HepG2 (cell line): ENCODE measurements around the gene ACSS3. TPM values are rescaled to one million over a fixed set of nuclear protein-coding genes. Genes with fewer than 3 reads are reported as not detected.

Source experiments
- ARNTL ChIP-seq: sonication (generic); formaldehyde crosslinking; IDR thresholded peaks from 2 replicates; pipeline ENCODE4 v1.4.0; 2020; ENCODE audit warnings: mild to moderate bottlenecking, missing genetic modification reagents
- CEBPB ChIP-seq: IDR thresholded peaks from 2 replicates; pipeline ENCODE4 v1.6.1; 2011; ENCODE audit warnings: low read depth, low read length, improper control_type of control experiment, borderline replicate concordance
- CREB3 ChIP-seq: sonication (generic); formaldehyde crosslinking; IDR thresholded peaks from 2 replicates; pipeline ENCODE4 v1.5.0; 2020; ENCODE audit warnings: missing genetic modification reagents
- ELF3 ChIP-seq: IDR thresholded peaks from 2 replicates; pipeline ENCODE4 v1.6.1; 2016; ENCODE audit warnings: missing genetic modification reagents, missing compliant biosample characterization
- ELF4 ChIP-seq: sonication (generic); formaldehyde crosslinking; IDR thresholded peaks from 2 replicates; pipeline ENCODE4 v1.5.0; 2020; ENCODE audit warnings: missing genetic modification reagents, mild to moderate bottlenecking, moderate library complexity, borderline replicate concordance
- GPN1 ChIP-seq: sonication (generic); formaldehyde crosslinking; IDR thresholded peaks from 2 replicates; pipeline ENCODE4 v1.5.1; 2020; ENCODE audit warnings: missing genetic modification reagents, borderline replicate concordance
- HES4 ChIP-seq: sonication (generic); formaldehyde crosslinking; IDR thresholded peaks from 2 replicates; pipeline ENCODE4 v1.9.0; 2021; ENCODE audit warnings: mild to moderate bottlenecking, missing genetic modification reagents, borderline replicate concordance
- HMG20A ChIP-seq: IDR thresholded peaks from 2 replicates; pipeline ENCODE4 v1.6.1; 2016; ENCODE audit warnings: borderline replicate concordance
- HMG20B ChIP-seq: conservative IDR thresholded peaks from 2 replicates; pipeline ENCODE4 v1.6.1; 2016; ENCODE audit warnings: missing genetic modification reagents, missing compliant biosample characterization
- HOXA3 ChIP-seq: sonication (generic); formaldehyde crosslinking; IDR thresholded peaks from 2 replicates; pipeline ENCODE4 v1.5.0; 2020; ENCODE audit warnings: missing genetic modification reagents
- ISX ChIP-seq: sonication (generic); formaldehyde crosslinking; conservative IDR thresholded peaks from 2 replicates; pipeline ENCODE4 v1.5.0; 2020; ENCODE audit warnings: missing genetic modification reagents
- MATR3 ChIP-seq: sonication (generic); formaldehyde crosslinking; IDR thresholded peaks from 2 replicates; pipeline ENCODE4 v1.4.0; 2020; ENCODE audit warnings: missing genetic modification reagents
- NFAT5 ChIP-seq: sonication (generic); formaldehyde crosslinking; IDR thresholded peaks from 2 replicates; pipeline ENCODE4 v1.4.0; 2020; ENCODE audit warnings: missing genetic modification reagents
- PRDM4 ChIP-seq: sonication (generic); formaldehyde crosslinking; IDR thresholded peaks from 2 replicates; pipeline ENCODE4 v1.9.0; 2021; ENCODE audit warnings: missing genetic modification reagents, borderline replicate concordance
- RXRB ChIP-seq: IDR thresholded peaks from 2 replicates; pipeline ENCODE4 v1.6.1; 2016; ENCODE audit warnings: borderline replicate concordance, missing genetic modification reagents, missing compliant biosample characterization
- TP53 ChIP-seq: sonication (generic); formaldehyde crosslinking; conservative IDR thresholded peaks from 2 replicates; pipeline ENCODE4 v1.4.0; 2020; ENCODE audit warnings: missing genetic modification reagents
- ZC3H13 ChIP-seq: sonication (generic); formaldehyde crosslinking; IDR thresholded peaks from 2 replicates; pipeline ENCODE4 v1.8.1; 2023; ENCODE audit warnings: mild to moderate bottlenecking, missing genetic modification reagents, moderate library complexity
- ZNF768 ChIP-seq: sonication (generic); formaldehyde crosslinking; IDR thresholded peaks from 2 replicates; pipeline ENCODE4 v1.4.0; 2020; ENCODE audit warnings: missing genetic modification reagents
- polyA plus RNA-seq, 8 experiments: library from polyadenylated mRNA; depleted of rRNA in 3 of 8; stranded (reverse) in 7 of 8; unstranded in 1 of 8; fragments of >200 nt; fragmentation: Illumina TruSeq in 4 of 8; extraction: Trizol in 4 of 8; gene quantifications; 2 replicates each; pipeline versions ENCODE4 v1.2.1 to v1.2.3, GENCODE V29; 2011 to 2016; ENCODE audit warnings: low read depth in 4 of 8, missing spikeins in 1 of 8, mixed read lengths in 1 of 8; ENCODE audit not compliant: insufficient read depth in 1 of 8
- total RNA-seq, 5 experiments: library from RNA; depleted of rRNA; stranded (reverse); fragments of >200 nt; fragmentation: Illumina TruSeq; extraction: Trizol; gene quantifications; 2 replicates each; pipeline ENCODE4 v1.2.3, GENCODE V29; 2016; ENCODE audit warnings: low read depth in 1 of 5
- TF ChIP-seq, protein P1 (sequence below): sonication (generic); formaldehyde crosslinking; IDR thresholded peaks from 2 replicates; pipeline ENCODE4 v1.8.0; 2022; ENCODE audit warnings: low read depth, missing genetic modification reagents
- TF ChIP-seq, protein P2 (sequence below): sonication (generic); formaldehyde crosslinking; IDR thresholded peaks from 2 replicates; pipeline ENCODE4 v1.4.0; 2020; ENCODE audit warnings: missing genetic modification reagents

Gene ACSS3
- total and polyA plus RNA-seq, 2 of the 13 experiments (the other 11 are each of a cell fraction or from before 2014, with no cell fraction given), result 79.5 to 86.3 TPM

- TF ChIP-seq RXRB (CRISPR knock-in tag) (peak; percentile 100), HMG20B (CRISPR knock-in tag) (peak; percentile 92), ELF3 (CRISPR knock-in tag) (peak; percentile 87), ZNF768 (CRISPR knock-in tag) (no peak), CREB3 (CRISPR knock-in tag) (no peak), CEBPB (peak; percentile 64; the same call in 1 of the 2 replicates), MATR3 (no peak), HES4 (no peak), HMG20A (CRISPR knock-in tag) (peak; percentile 99), HOXA3 (peak; percentile 56; the same call in 1 of the 2 replicates), ELF4 (CRISPR knock-in tag) (no peak), GPN1 (no peak), ISX (CRISPR knock-in tag) (no peak), NFAT5 (CRISPR knock-in tag) (no peak), ZC3H13 (CRISPR knock-in tag) (no peak), TP53 (peak; percentile 85; the same call in 1 of the 2 replicates), ARNTL (CRISPR knock-in tag) (peak; percentile 47; the same call in 1 of the 2 replicates), PRDM4 (CRISPR knock-in tag) (no peak)
- TF ChIP-seq, protein P1, sequence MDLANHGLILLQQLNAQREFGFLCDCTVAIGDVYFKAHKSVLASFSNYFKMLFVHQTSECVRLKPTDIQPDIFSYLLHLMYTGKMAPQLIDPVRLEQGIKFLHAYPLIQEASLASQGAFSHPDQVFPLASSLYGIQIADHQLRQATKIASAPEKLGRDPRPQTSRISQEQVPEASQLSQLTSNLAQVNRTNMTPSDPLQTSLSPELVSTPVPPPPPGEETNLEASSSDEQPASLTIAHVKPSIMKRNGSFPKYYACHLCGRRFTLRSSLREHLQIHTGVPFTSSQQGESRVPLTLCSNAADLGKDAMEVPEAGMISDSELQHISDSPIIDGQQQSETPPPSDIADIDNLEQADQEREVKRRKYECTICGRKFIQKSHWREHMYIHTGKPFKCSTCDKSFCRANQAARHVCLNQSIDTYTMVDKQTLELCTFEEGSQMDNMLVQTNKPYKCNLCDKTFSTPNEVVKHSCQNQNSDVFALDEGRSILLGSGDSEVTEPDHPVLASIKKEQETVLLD, result no peak
- TF ChIP-seq, protein P2, sequence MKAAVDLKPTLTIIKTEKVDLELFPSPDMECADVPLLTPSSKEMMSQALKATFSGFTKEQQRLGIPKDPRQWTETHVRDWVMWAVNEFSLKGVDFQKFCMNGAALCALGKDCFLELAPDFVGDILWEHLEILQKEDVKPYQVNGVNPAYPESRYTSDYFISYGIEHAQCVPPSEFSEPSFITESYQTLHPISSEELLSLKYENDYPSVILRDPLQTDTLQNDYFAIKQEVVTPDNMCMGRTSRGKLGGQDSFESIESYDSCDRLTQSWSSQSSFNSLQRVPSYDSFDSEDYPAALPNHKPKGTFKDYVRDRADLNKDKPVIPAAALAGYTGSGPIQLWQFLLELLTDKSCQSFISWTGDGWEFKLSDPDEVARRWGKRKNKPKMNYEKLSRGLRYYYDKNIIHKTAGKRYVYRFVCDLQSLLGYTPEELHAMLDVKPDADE (CRISPR knock-in tag), result no peak
Observed at GRCh38 chr12:81143057-81143456, 65.2 kb downstream of the ACSS3 start (continued).
